Central memory CD8-positive, alpha-beta T cell (primary cell): ENCODE measurements around the gene KLF7.

Experiments
- ATAC-seq: fragments of 150-1000 bp; cut with Tn5 transposase; replicated peaks from 2 replicates; pipeline ENCODE4 v1.10.0; 2022; ENCODE audit warnings: mild to moderate bottlenecking, moderate FRiP score, moderate number of reproducible peaks; ENCODE audit not compliant: poor library complexity, severe bottlenecking; ENCODE audit errors: extremely low read depth
- DNase-seq, 2 donors: peaks; one replicate each; pipeline ENCODE4 v3.0.0; 2021; ENCODE audit warnings: low spot score in 2 of 2
- H3K27ac Mint-ChIP-seq: one replicate; pipeline ENCODE4 v1.8.0; 2022; ENCODE audit warnings: low read depth, mild to moderate bottlenecking, moderate library complexity, mixed read lengths
- H3K27me3 Mint-ChIP-seq: one replicate; pipeline ENCODE4 v1.8.0; 2022; ENCODE audit warnings: mixed read lengths
- H3K36me3 Mint-ChIP-seq: one replicate; pipeline ENCODE4 v1.8.0; 2022; ENCODE audit warnings: mild to moderate bottlenecking, moderate library complexity, mixed read lengths; ENCODE audit not compliant: insufficient read depth
- H3K4me1 Mint-ChIP-seq: one replicate; pipeline ENCODE4 v1.8.0; 2022; ENCODE audit warnings: mixed read lengths
- H3K4me3 Mint-ChIP-seq: one replicate; pipeline ENCODE4 v1.8.0; 2022; ENCODE audit warnings: mild to moderate bottlenecking, moderate library complexity, mixed read lengths
- H3K9me3 Mint-ChIP-seq: one replicate; pipeline ENCODE4 v1.8.0; 2022; ENCODE audit warnings: mixed read lengths

KLF7 gene

GRCh38 chr2:207153266-207153975 lies 12.3 kb downstream of the KLF7 start:
- ATAC-seq (no peak), DNase-seq (no peak)
- H3K36me3 Mint-ChIP-seq = no peaks in the 10 kb centered on the region
- H3K9me3 Mint-ChIP-seq = no peaks in the 10 kb centered on the region
- H3K4me1 Mint-ChIP-seq = no peaks in the 10 kb centered on the region
- H3K27ac Mint-ChIP-seq = no peak overlapping the region
- H3K27me3 Mint-ChIP-seq = peaks cover 28% of the 10 kb centered on the region
- H3K4me3 Mint-ChIP-seq = no peak overlapping the region

DNA sequence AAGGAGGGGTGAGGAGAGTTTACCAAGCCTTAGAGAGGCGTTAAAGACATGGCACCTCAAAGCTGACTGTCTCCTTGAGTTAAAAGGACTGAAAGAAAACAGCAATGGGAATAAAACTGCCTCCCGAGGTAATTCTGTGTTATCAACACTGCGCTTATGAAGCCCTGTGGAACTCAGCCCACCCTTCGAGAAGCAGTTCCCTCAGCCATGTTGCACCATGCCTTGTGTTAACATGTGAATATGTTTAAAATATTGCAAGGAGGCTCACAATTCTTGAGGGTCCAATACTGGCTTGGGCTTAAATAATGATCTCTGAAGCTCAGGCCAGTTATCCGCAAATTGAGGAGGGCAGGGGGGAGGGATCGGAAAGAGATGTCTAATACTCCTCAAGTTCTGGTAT lies 14.7 kb downstream of the KLF7 start:
- no peaks in the 10 kb centered on the region for H3K4me1 Mint-ChIP-seq
- H3K27ac Mint-ChIP-seq = no peak overlapping the region
- DNase-seq (no peak), ATAC-seq (no peak)
- H3K36me3 Mint-ChIP-seq = peaks cover 2% of the 10 kb centered on the region
- no peaks in the 10 kb centered on the region for H3K9me3 Mint-ChIP-seq
- H3K4me3 Mint-ChIP-seq = no peak overlapping the region
- peaks cover 31% of the 10 kb centered on the region for H3K27me3 Mint-ChIP-seq

- no peaks in the 10 kb centered on the region for H3K4me1 Mint-ChIP-seq
- no peak overlapping the region for H3K27ac Mint-ChIP-seq
- ATAC-seq = no peak
- H3K4me3 Mint-ChIP-seq = no peak overlapping the region
- peaks cover 2% of the 10 kb centered on the region for H3K36me3 Mint-ChIP-seq
- H3K27me3 Mint-ChIP-seq = peaks cover 31% of the 10 kb centered on the region
- H3K9me3 Mint-ChIP-seq = no peaks in the 10 kb centered on the region
- no peak for DNase-seq
These were observed 15.5 kb downstream of the KLF7 start for GRCh38 chr2:207150284-207150683.

DNA sequence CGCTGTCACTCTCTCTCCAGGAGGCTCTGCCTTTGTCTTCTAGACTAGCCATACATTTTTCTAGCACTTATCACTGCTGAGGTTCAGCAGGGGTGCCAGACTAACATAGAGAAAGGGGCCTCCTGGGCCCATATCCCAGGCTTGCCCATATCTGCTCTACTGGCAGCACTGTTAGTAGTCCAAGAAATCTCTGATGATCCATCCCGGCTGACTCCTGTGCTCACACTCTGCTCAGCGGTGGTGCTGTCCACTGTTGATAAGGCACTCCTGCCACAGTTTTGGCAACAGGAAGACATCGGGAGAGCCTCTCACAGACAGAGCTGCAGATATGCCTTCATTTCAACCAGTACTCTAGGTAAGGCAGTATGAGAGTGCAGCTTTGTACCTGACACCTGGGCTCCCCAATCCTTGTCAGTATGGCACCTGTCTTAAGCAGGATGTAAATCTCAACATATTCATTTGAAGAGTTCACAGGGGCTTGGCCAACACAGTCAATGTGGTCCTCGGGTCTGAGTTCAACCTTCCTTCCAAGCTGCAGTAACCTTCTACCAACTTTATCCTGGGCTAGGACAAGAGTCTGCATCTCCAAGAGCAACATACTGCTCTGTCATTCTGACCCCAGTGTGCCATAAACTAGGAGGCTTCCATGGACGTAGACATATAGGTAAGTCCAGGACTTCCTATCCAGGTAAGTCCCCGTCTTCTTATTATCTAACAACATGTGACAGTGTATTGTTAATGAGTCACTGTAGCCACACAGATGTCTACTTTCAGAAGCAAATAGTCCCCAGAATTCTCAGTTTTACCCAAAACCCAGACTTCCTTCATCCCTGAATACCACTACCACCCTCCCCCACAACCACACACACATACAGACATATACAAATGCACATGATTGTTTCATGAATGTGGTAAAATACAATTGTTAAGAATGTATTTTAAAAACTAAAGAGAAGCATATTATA lies 16.2 kb downstream of the KLF7 start:
- Mint-ChIP-seq H3K27me3 (peaks cover 31% of the 10 kb centered on the region), H3K27ac (no peak overlapping the region), H3K4me3 (no peak overlapping the region), H3K36me3 (peaks cover 3% of the 10 kb centered on the region), H3K4me1 (no peaks in the 10 kb centered on the region), H3K9me3 (no peaks in the 10 kb centered on the region)
- no peak for DNase-seq
- no peak for ATAC-seq

DNA sequence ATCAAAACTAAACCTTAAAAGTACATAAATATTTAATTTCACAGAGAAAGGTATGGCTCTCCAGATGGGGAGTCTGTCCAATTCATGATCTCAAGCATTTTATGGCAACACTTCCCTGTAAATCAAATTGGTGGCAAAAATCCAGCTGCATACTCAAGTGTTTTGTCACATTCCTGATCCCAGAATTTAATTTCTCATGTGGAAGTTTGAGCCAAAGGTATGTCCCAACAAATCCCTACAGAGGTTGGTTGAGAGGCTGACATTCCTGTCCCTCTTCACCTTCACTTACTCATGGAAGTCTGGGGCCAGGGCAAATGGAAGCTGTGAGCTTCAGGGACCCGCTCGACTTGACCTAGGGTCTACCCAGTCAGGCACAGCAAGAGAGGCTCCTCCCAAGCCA lies 17.7 kb downstream of the KLF7 start:
- Mint-ChIP-seq H3K4me1 (peaks cover 3% of the 10 kb centered on the region), H3K9me3 (no peaks in the 10 kb centered on the region), H3K27ac (no peak overlapping the region)

GRCh38 chr2:207144173-207144785 lies 21.5 kb downstream of the KLF7 start:
- Mint-ChIP-seq H3K36me3 (peaks cover 9% of the 10 kb centered on the region), H3K4me3 (peak overlapping the region; percentile 11), H3K27me3 (peaks cover 12% of the 10 kb centered on the region), H3K9me3 (no peaks in the 10 kb centered on the region), H3K4me1 (peaks cover 11% of the 10 kb centered on the region), H3K27ac (no peak overlapping the region)
- DNase-seq = no peak
- ATAC-seq = no peak

More for the DNA sequence above, 17.7 kb downstream of the KLF7 start:
- H3K4me3 Mint-ChIP-seq = no peak overlapping the region
- no peak for ATAC-seq
- H3K27me3 Mint-ChIP-seq = peaks cover 31% of the 10 kb centered on the region
- DNase-seq = no peak
- H3K36me3 Mint-ChIP-seq = peaks cover 9% of the 10 kb centered on the region

- H3K27ac Mint-ChIP-seq = peak overlapping the region; percentile 60
- no peak for DNase-seq
- peaks cover 4% of the 10 kb centered on the region for H3K27me3 Mint-ChIP-seq
- no peaks in the 10 kb centered on the region for H3K9me3 Mint-ChIP-seq
- peak; percentile 59 for ATAC-seq
- peaks cover 11% of the 10 kb centered on the region for H3K4me1 Mint-ChIP-seq
- H3K36me3 Mint-ChIP-seq = peaks cover 9% of the 10 kb centered on the region
- peak overlapping the region; percentile 11 for H3K4me3 Mint-ChIP-seq
These were observed 22.3 kb downstream of the KLF7 start for GRCh38 chr2:207143215-207144172.

- DNase-seq = no peak
These were observed 23.3 kb downstream of the KLF7 start for GRCh38 chr2:207142461-207142860.

DNA sequence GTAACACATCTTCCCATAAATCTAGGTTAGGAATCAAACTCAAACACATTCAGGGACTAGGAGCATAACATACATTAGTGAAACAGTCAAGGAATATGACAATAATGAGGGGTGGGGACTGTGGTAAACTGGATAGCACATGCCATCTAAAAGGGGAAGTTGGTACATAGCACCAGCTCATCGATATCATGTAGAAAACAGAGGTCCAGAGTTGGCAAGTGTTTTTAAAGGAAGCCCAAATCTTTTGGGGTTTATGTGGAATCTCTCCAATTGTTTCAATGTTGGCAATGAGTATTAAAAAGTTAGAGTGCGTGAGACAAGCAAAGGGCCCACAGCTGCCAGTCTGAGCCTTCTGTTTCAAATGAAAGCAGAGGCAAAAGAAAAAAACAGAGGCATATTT lies 24.4 kb downstream of the KLF7 start:
- H3K4me3 Mint-ChIP-seq = no peak overlapping the region
- H3K9me3 Mint-ChIP-seq = no peaks in the 10 kb centered on the region
- peaks cover 11% of the 10 kb centered on the region for H3K4me1 Mint-ChIP-seq
- no peak overlapping the region for H3K27ac Mint-ChIP-seq
- DNase-seq (no peak), ATAC-seq (no peak)
- H3K36me3 Mint-ChIP-seq = peaks cover 7% of the 10 kb centered on the region
- H3K27me3 Mint-ChIP-seq = no peaks in the 10 kb centered on the region

More at GRCh38 chr2:207142461-207142860, 23.3 kb downstream of the KLF7 start:
- peaks cover 9% of the 10 kb centered on the region for H3K36me3 Mint-ChIP-seq
- peak; percentile 34 for ATAC-seq
- peak overlapping the region; percentile 60 for H3K27ac Mint-ChIP-seq
- H3K4me1 Mint-ChIP-seq = peaks cover 11% of the 10 kb centered on the region
- H3K4me3 Mint-ChIP-seq = peak overlapping the region; percentile 11
- no peaks in the 10 kb centered on the region for H3K9me3 Mint-ChIP-seq
- no peaks in the 10 kb centered on the region for H3K27me3 Mint-ChIP-seq

GRCh38 chr2:207140265-207140664 lies 25.5 kb downstream of the KLF7 start:
- ATAC-seq = no peak
- peaks cover 11% of the 10 kb centered on the region for H3K4me1 Mint-ChIP-seq
- H3K27ac Mint-ChIP-seq = no peak overlapping the region

GRCh38 chr2:207139552-207139951 lies 26.2 kb downstream of the KLF7 start:
- H3K27ac Mint-ChIP-seq = no peak overlapping the region

More at GRCh38 chr2:207140265-207140664, 25.5 kb downstream of the KLF7 start:
- DNase-seq = no peak
- H3K27me3 Mint-ChIP-seq = no peaks in the 10 kb centered on the region
- H3K36me3 Mint-ChIP-seq = peaks cover 7% of the 10 kb centered on the region
- no peaks in the 10 kb centered on the region for H3K9me3 Mint-ChIP-seq
- H3K4me3 Mint-ChIP-seq = no peak overlapping the region

More at GRCh38 chr2:207139552-207139951, 26.2 kb downstream of the KLF7 start:
- peaks cover 6% of the 10 kb centered on the region for H3K36me3 Mint-ChIP-seq
- DNase-seq (no peak), ATAC-seq (no peak)
- H3K9me3 Mint-ChIP-seq = peaks cover 4% of the 10 kb centered on the region
- H3K4me1 Mint-ChIP-seq = peaks cover 11% of the 10 kb centered on the region
- no peaks in the 10 kb centered on the region for H3K27me3 Mint-ChIP-seq
- H3K4me3 Mint-ChIP-seq = no peak overlapping the region
